HepG2 (cell line): ENCODE data around the gene POLR1D. TPM values are rescaled to one million over a fixed set of nuclear protein-coding genes. Genes with fewer than 3 reads are reported as not detected.

Source experiments
- BRCA1 ChIP-seq: sonication (generic); formaldehyde crosslinking; IDR thresholded peaks from 2 replicates; pipeline ENCODE4 v1.4.0; 2020; ENCODE audit warnings: missing genetic modification reagents
- CCDC6 ChIP-seq: sonication (generic); formaldehyde crosslinking; IDR thresholded peaks from 2 replicates; pipeline ENCODE4 v1.8.1; 2022; ENCODE audit warnings: mild to moderate bottlenecking, missing genetic modification reagents, moderate library complexity
- DNMT3B ChIP-seq: conservative IDR thresholded peaks from 2 replicates; pipeline ENCODE4 v1.6.1; 2016; ENCODE audit warnings: missing biosample characterization, control low read depth
- KLF13 ChIP-seq: sonication (generic); formaldehyde crosslinking; IDR thresholded peaks from 2 replicates; pipeline ENCODE4 v1.4.0; 2020; ENCODE audit warnings: mild to moderate bottlenecking, missing genetic modification reagents
- STAT5B ChIP-seq: sonication (generic); formaldehyde crosslinking; IDR thresholded peaks from 2 replicates; pipeline ENCODE4 v1.4.0; 2020; ENCODE audit warnings: missing genetic modification reagents
- ZNF12 ChIP-seq: sonication (generic); formaldehyde crosslinking; IDR thresholded peaks from 2 replicates; pipeline ENCODE4 v1.5.0; 2020; ENCODE audit warnings: missing genetic modification reagents
- ZNF326 ChIP-seq: sonication (generic); formaldehyde crosslinking; IDR thresholded peaks from 2 replicates; pipeline ENCODE4 v1.4.0; 2020; ENCODE audit warnings: missing genetic modification reagents, borderline replicate concordance
- ZNF883 ChIP-seq: sonication (generic); formaldehyde crosslinking; IDR thresholded peaks from 2 replicates; pipeline ENCODE4 v1.5.1; 2020; ENCODE audit warnings: mild to moderate bottlenecking, missing genetic modification reagents; ENCODE audit errors: not compliant biosample characterization
- polyA plus RNA-seq, 8 experiments: library from polyadenylated mRNA; depleted of rRNA in 3 of 8; stranded (reverse) in 7 of 8; unstranded in 1 of 8; fragments of >200 nt; fragmentation: Illumina TruSeq in 4 of 8; extraction: Trizol in 4 of 8; gene quantifications; 2 replicates each; pipeline versions ENCODE4 v1.2.1 to v1.2.3, GENCODE V29; 2011 to 2016; ENCODE audit warnings: low read depth in 4 of 8, missing spikeins in 1 of 8, mixed read lengths in 1 of 8; ENCODE audit not compliant: insufficient read depth in 1 of 8
- total RNA-seq, 5 experiments: library from RNA; depleted of rRNA; stranded (reverse); fragments of >200 nt; fragmentation: Illumina TruSeq; extraction: Trizol; gene quantifications; 2 replicates each; pipeline ENCODE4 v1.2.3, GENCODE V29; 2016; ENCODE audit warnings: low read depth in 1 of 5
- TF ChIP-seq, protein P1 (sequence below): sonication (generic); formaldehyde crosslinking; IDR thresholded peaks from 2 replicates; pipeline ENCODE4 v1.4.0; 2020; ENCODE audit warnings: missing genetic modification reagents
- TF ChIP-seq, protein P2 (sequence below): sonication (generic); formaldehyde crosslinking; IDR thresholded peaks from 2 replicates; pipeline ENCODE4 v1.4.0; 2020; ENCODE audit warnings: missing genetic modification reagents
- TF ChIP-seq, protein P3 (sequence below): fragments of 450-650 bp; IDR thresholded peaks from 2 replicates; pipeline ENCODE4 v1.6.1; 2017
- TF ChIP-seq, protein P4 (sequence below): sonication (generic); formaldehyde crosslinking; IDR thresholded peaks from 2 replicates; pipeline ENCODE4 v1.5.1; 2020; ENCODE audit warnings: missing genetic modification reagents, mild to moderate bottlenecking, borderline replicate concordance

POLR1D gene
- total and polyA plus RNA-seq, 2 of the 13 experiments (the other 11 are each of a cell fraction or from before 2014, with no cell fraction given): 183 to 490 TPM

DNA sequence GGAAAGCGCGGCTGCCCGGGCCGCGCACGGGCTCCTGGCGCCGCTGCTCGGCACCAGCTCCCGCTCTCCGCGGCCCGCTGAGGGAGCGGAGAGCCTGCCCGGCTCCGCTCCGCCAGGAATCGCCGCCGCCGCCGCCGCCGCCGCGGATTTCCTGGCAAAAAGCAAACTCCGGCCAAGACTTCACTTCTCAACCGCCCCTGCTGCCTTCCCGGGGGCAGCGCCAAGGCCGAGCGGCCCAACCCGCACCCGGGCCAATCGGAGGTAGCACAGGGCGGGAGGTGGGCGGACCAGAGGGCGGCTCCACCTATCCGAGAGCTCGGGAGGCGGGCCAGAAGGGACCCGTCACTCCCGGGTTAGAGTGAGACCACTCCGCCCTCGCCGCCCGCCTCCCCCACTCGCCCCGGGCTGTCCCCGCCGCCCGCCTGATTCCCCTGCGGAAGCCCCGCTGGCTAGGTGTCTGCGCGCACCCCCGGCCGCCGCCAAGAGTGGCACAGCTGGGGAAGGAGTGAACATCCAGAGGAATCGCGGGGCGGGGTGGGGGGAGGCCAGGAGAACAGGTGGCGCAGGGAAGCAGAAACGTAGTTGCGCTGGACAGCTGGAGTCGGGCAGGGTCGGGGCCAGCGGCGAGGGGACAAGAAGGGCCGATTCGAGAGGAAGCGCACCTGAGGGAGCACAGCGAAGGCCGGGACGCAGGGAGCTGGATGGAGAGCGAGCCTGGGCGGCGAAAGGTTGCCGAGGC lies 1.1 kb upstream of the POLR1D start, which contains the start of gene LNX2 (continued):
- TF ChIP-seq, protein P1, sequence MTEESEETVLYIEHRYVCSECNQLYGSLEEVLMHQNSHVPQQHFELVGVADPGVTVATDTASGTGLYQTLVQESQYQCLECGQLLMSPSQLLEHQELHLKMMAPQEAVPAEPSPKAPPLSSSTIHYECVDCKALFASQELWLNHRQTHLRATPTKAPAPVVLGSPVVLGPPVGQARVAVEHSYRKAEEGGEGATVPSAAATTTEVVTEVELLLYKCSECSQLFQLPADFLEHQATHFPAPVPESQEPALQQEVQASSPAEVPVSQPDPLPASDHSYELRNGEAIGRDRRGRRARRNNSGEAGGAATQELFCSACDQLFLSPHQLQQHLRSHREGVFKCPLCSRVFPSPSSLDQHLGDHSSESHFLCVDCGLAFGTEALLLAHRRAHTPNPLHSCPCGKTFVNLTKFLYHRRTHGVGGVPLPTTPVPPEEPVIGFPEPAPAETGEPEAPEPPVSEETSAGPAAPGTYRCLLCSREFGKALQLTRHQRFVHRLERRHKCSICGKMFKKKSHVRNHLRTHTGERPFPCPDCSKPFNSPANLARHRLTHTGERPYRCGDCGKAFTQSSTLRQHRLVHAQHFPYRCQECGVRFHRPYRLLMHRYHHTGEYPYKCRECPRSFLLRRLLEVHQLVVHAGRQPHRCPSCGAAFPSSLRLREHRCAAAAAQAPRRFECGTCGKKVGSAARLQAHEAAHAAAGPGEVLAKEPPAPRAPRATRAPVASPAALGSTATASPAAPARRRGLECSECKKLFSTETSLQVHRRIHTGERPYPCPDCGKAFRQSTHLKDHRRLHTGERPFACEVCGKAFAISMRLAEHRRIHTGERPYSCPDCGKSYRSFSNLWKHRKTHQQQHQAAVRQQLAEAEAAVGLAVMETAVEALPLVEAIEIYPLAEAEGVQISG: no peak; the same call in none of the 2 replicates
- TF ChIP-seq STAT5B (no peak), DNMT3B (no peak), CCDC6 (CRISPR knock-in tag) (0 out of 2 replicates have a peak, but pooled peaks have one; percentile 21), ZNF12 (CRISPR knock-in tag) (no peak), KLF13 (CRISPR knock-in tag) (no peak), ZNF326 (CRISPR knock-in tag) (no peak), BRCA1 (no peak), ZNF883 (CRISPR knock-in tag) (no peak)
- TF ChIP-seq, protein P2, sequence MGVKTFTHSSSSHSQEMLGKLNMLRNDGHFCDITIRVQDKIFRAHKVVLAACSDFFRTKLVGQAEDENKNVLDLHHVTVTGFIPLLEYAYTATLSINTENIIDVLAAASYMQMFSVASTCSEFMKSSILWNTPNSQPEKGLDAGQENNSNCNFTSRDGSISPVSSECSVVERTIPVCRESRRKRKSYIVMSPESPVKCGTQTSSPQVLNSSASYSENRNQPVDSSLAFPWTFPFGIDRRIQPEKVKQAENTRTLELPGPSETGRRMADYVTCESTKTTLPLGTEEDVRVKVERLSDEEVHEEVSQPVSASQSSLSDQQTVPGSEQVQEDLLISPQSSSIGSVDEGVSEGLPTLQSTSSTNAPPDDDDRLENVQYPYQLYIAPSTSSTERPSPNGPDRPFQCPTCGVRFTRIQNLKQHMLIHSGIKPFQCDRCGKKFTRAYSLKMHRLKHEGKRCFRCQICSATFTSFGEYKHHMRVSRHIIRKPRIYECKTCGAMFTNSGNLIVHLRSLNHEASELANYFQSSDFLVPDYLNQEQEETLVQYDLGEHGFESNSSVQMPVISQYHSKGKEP: no peak
- TF ChIP-seq, protein P3, sequence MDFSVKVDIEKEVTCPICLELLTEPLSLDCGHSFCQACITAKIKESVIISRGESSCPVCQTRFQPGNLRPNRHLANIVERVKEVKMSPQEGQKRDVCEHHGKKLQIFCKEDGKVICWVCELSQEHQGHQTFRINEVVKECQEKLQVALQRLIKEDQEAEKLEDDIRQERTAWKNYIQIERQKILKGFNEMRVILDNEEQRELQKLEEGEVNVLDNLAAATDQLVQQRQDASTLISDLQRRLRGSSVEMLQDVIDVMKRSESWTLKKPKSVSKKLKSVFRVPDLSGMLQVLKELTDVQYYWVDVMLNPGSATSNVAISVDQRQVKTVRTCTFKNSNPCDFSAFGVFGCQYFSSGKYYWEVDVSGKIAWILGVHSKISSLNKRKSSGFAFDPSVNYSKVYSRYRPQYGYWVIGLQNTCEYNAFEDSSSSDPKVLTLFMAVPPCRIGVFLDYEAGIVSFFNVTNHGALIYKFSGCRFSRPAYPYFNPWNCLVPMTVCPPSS: no peak
- TF ChIP-seq, protein P4, sequence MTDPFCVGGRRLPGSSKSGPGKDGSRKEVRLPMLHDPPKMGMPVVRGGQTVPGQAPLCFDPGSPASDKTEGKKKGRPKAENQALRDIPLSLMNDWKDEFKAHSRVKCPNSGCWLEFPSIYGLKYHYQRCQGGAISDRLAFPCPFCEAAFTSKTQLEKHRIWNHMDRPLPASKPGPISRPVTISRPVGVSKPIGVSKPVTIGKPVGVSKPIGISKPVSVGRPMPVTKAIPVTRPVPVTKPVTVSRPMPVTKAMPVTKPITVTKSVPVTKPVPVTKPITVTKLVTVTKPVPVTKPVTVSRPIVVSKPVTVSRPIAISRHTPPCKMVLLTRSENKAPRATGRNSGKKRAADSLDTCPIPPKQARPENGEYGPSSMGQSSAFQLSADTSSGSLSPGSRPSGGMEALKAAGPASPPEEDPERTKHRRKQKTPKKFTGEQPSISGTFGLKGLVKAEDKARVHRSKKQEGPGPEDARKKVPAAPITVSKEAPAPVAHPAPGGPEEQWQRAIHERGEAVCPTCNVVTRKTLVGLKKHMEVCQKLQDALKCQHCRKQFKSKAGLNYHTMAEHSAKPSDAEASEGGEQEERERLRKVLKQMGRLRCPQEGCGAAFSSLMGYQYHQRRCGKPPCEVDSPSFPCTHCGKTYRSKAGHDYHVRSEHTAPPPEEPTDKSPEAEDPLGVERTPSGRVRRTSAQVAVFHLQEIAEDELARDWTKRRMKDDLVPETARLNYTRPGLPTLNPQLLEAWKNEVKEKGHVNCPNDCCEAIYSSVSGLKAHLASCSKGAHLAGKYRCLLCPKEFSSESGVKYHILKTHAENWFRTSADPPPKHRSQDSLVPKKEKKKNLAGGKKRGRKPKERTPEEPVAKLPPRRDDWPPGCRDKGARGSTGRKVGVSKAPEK (CRISPR knock-in tag): no peak
